Liver (tissue), 9 donors: ENCODE results near the gene HJURP. TPM values are rescaled to one million over a fixed set of nuclear protein-coding genes. Genes with fewer than 3 reads are reported as not detected.

Source experiments
- DNase-seq: peaks from one replicate; pipeline ENCODE4 v3.0.0-alpha.2; 2017; ENCODE audit warnings: low spot score
- H3K27ac ChIP-seq, 2 donors: one replicate each; pipeline ENCODE4 v1.7.0; 2013; ENCODE audit warnings: inconsistent platforms in 2 of 2, low read length in 2 of 2, control low read depth in 1 of 2, low read depth in 1 of 2, mild to moderate bottlenecking in 1 of 2
- H3K27me3 ChIP-seq, 4 donors: one replicate each; pipeline versions ENCODE4 v1.6.1 to v1.7.0; 2013; ENCODE audit warnings: low read length in 3 of 4, inconsistent platforms in 1 of 4, mild to moderate bottlenecking in 1 of 4, moderate library complexity in 1 of 4; ENCODE audit not compliant: control insufficient read depth in 4 of 4, insufficient read depth in 4 of 4
- H3K36me3 ChIP-seq, 4 donors: one replicate each; pipeline versions ENCODE4 v1.6.1 to v1.7.0; 2013; ENCODE audit warnings: low read length in 3 of 4, mild to moderate bottlenecking in 3 of 4, low read depth in 1 of 4, moderate library complexity in 1 of 4; ENCODE audit not compliant: control insufficient read depth in 4 of 4, insufficient read depth in 3 of 4
- H3K4me1 ChIP-seq, 4 donors: one replicate each; pipeline versions ENCODE4 v1.6.1 to v1.7.0; 2013; ENCODE audit warnings: low read length in 3 of 4, mild to moderate bottlenecking in 3 of 4, moderate library complexity in 1 of 4; ENCODE audit not compliant: control insufficient read depth in 4 of 4, insufficient read depth in 4 of 4
- H3K4me3 ChIP-seq, 3 donors: one replicate each; pipeline versions ENCODE4 v1.6.1 to v1.7.0; 2013; ENCODE audit warnings: low read length in 3 of 3, control low read depth in 1 of 3, low read depth in 1 of 3, mild to moderate bottlenecking in 1 of 3
- H3K9ac ChIP-seq, 2 donors: one replicate each; pipeline ENCODE4 v1.7.0; 2013; ENCODE audit warnings: low read length in 2 of 2, mild to moderate bottlenecking in 2 of 2, moderate library complexity in 2 of 2, control low read depth in 1 of 2, low read depth in 1 of 2
- H3K9me3 ChIP-seq, 4 donors: one replicate each; pipeline versions ENCODE4 v1.6.1 to v1.7.0; 2013; ENCODE audit warnings: low read length in 3 of 4; ENCODE audit not compliant: control insufficient read depth in 4 of 4
- ATF3 ChIP-seq: IDR thresholded peaks from 2 replicates; pipeline ENCODE4 v1.6.1; 2016; ENCODE audit warnings: antibody characterized with exemption
- EGR1 ChIP-seq, 2 donors: IDR thresholded peaks; 2 replicates each; pipeline ENCODE4 v1.6.1; 2016 to 2018; ENCODE audit warnings: antibody characterized with exemption in 2 of 2, low read depth in 2 of 2
- FOXA1 ChIP-seq: IDR thresholded peaks from 2 replicates; pipeline ENCODE4 v1.6.1; 2016; ENCODE audit warnings: antibody characterized with exemption
- FOXA2 ChIP-seq: IDR thresholded peaks from 2 replicates; pipeline ENCODE4 v1.6.1; 2016; ENCODE audit warnings: antibody characterized with exemption
- HNF4G ChIP-seq: IDR thresholded peaks from 2 replicates; pipeline ENCODE4 v1.6.1; 2016; ENCODE audit warnings: antibody characterized with exemption
- RAD21 ChIP-seq, 2 donors: IDR thresholded peaks; 2 replicates each; pipeline ENCODE4 v1.6.1; 2016; ENCODE audit warnings: antibody characterized with exemption in 2 of 2, mild to moderate bottlenecking in 2 of 2
- SP1 ChIP-seq: IDR thresholded peaks from 2 replicates; pipeline ENCODE4 v1.6.1; 2018; ENCODE audit warnings: antibody characterized with exemption, mild to moderate bottlenecking
- TAF1 ChIP-seq: conservative IDR thresholded peaks from 2 replicates; pipeline ENCODE4 v1.6.1; 2016; ENCODE audit warnings: antibody characterized with exemption, mild to moderate bottlenecking
- YY1 ChIP-seq: IDR thresholded peaks from 2 replicates; pipeline ENCODE4 v1.6.1; 2016; ENCODE audit warnings: antibody characterized with exemption, mild to moderate bottlenecking
- WGBS: extraction: QIAGEN DNeasy Blood & Tissue Kit; methylation state at CpG from one replicate; pipeline ENCODE4 v1.1.7; 2013; 5-methylcytosine and 5-hydroxymethylcytosine counted together
- polyA plus RNA-seq, 2 donors: library from polyadenylated mRNA; stranded (reverse) in 1 of 2; unstranded in 1 of 2; fragments of 200-250 nt in 1 of 2; fragments of >200 nt in 1 of 2; fragmentation: Nextera tagmentation in 1 of 2; extraction: Ambion mirVana in 1 of 2; gene quantifications; one replicate each; pipeline versions ENCODE4 v1.2.1 to v1.2.3, GENCODE V29; 2013 to 2015
- total RNA-seq, 2 donors: library from RNA; depleted of rRNA; stranded (reverse); fragments of >200 nt; gene quantifications; one replicate each; pipeline ENCODE4 v1.2.3, GENCODE V29; 2014
- TF ChIP-seq, protein P1 (sequence below): IDR thresholded peaks from 2 replicates; pipeline ENCODE4 v1.6.1; 2016; ENCODE audit warnings: antibody characterized with exemption, mild to moderate bottlenecking
- donor health status: healthy.
- donor health status: healthy.
- donor health status: healthy.
- donor health status: healthy.
- donor health status: healthy.

Gene HJURP
- total and polyA plus RNA-seq, 4 donors: 0.08 to 32.9 (median 1.4) TPM

- no peak for TF ChIP-seq ATF3
- TF ChIP-seq EGR1 (IDR thresholded peaks at IDR 0.05; ENCODE audit: low read depth in 2 of 2): no peak
- TF ChIP-seq FOXA1: no peak
- TF ChIP-seq RAD21 (IDR thresholded peaks at IDR 0.05): no peak
- no peak for TF ChIP-seq SP1
Measured at GRCh38 chr2:233791883-233792329, 62.4 kb downstream of the HJURP start (continued).

GRCh38 chr2:233791151-233791882 lies 63.0 kb downstream of the HJURP start:
- Histone ChIP-seq H3K27me3 (no peaks in the 10 kb centered on the region), H3K36me3 (no peaks in the 10 kb centered on the region), H3K9me3 (no peaks in the 10 kb centered on the region), H3K4me1 (no peaks in the 10 kb centered on the region), H3K4me3 (no peak overlapping the region), H3K27ac (no peak overlapping the region), H3K9ac (no peak overlapping the region)
- DNase-seq: no peak
- TF ChIP-seq, protein P1, sequence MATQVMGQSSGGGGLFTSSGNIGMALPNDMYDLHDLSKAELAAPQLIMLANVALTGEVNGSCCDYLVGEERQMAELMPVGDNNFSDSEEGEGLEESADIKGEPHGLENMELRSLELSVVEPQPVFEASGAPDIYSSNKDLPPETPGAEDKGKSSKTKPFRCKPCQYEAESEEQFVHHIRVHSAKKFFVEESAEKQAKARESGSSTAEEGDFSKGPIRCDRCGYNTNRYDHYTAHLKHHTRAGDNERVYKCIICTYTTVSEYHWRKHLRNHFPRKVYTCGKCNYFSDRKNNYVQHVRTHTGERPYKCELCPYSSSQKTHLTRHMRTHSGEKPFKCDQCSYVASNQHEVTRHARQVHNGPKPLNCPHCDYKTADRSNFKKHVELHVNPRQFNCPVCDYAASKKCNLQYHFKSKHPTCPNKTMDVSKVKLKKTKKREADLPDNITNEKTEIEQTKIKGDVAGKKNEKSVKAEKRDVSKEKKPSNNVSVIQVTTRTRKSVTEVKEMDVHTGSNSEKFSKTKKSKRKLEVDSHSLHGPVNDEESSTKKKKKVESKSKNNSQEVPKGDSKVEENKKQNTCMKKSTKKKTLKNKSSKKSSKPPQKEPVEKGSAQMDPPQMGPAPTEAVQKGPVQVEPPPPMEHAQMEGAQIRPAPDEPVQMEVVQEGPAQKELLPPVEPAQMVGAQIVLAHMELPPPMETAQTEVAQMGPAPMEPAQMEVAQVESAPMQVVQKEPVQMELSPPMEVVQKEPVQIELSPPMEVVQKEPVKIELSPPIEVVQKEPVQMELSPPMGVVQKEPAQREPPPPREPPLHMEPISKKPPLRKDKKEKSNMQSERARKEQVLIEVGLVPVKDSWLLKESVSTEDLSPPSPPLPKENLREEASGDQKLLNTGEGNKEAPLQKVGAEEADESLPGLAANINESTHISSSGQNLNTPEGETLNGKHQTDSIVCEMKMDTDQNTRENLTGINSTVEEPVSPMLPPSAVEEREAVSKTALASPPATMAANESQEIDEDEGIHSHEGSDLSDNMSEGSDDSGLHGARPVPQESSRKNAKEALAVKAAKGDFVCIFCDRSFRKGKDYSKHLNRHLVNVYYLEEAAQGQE: no peak
- TF ChIP-seq EGR1 (IDR thresholded peaks at IDR 0.05; ENCODE audit: low read depth in 2 of 2): no peak
- WGBS: 91% methylated on average over 18 of the region's 18 CpGs

DNA sequence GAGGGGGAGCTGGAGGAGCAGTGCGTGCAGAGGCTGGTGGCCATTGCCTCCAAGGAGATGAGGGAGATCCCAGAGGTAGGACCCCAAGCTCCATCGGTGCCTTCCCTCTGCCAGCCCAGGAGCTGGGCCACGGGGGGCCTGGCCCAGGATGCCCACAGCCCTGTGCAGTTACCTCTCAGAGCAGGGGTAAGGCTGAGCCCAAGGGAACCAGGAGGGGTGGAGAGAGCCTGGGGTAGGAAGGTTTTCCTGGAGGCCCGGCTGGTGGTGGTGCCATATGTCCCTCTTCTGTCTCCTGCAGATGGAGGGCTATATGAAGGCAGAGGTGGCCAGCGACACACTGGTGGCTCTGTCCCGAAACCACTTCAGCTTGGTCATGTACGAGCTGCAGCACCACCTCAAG lies 64.8 kb downstream of the HJURP start:
- Histone ChIP-seq H3K4me1 (no peaks in the 10 kb centered on the region), H3K27me3 (no peaks in the 10 kb centered on the region), H3K36me3 (no peaks in the 10 kb centered on the region), H3K27ac (no peak overlapping the region), H3K9me3 (no peaks in the 10 kb centered on the region), H3K9ac (no peak overlapping the region), H3K4me3 (no peak overlapping the region)
- WGBS: 96% methylated on average over 7 of the region's 7 CpGs
- TF ChIP-seq HNF4G (no peak), TAF1 (no peak), FOXA2 (no peak), YY1 (no peak), RAD21 (IDR thresholded peaks at IDR 0.05) (no peak)
- DNase-seq: no peak

Other genes with a start within 250 kb of the HJURP start
- under 1 TPM in 1 of 2 donors, not detected in 1; 0.17 TPM for gene UGT1A8, start 236.9 kb downstream of the HJURP start, total RNA-seq
- gene UGT1A8, start 236.9 kb downstream of the HJURP start, polyA plus RNA-seq: under 1 TPM; 0.48 to 0.51 TPM
- under 1 TPM in 1 of 2 donors, not detected in 1; 0.08 TPM for gene UGT1A10, start 218.1 kb downstream of the HJURP start, total RNA-seq
- gene UGT1A10, start 218.1 kb downstream of the HJURP start, polyA plus RNA-seq: under 1 TPM in 1 of 2 donors, not detected in 1; 0.08 TPM
- gene UGT1A9, start 182.6 kb downstream of the HJURP start, total RNA-seq: 10 to 100 TPM in 1 of 2 donors, not detected in 1; 14.3 TPM
- gene UGT1A9, start 182.6 kb downstream of the HJURP start, polyA plus RNA-seq: 10 to 100 TPM; 23.8 to 62.3 TPM
- 1 to 10 TPM in 1 of 2 donors, not detected in 1; 2.2 TPM for gene UGT1A7, start 172.6 kb downstream of the HJURP start, total RNA-seq
- gene UGT1A7, start 172.6 kb downstream of the HJURP start, polyA plus RNA-seq: under 1 TPM; 0.02 to 0.38 TPM
- gene UGT1A6, start 161.6 kb downstream of the HJURP start, total RNA-seq: 10 to 100 TPM in 1 of 2 donors, not detected in 1; 46.5 TPM
- gene UGT1A6, start 161.6 kb downstream of the HJURP start, polyA plus RNA-seq: 100 to 1,000 TPM in 1 of 2 donors, 10 to 100 TPM in 1; 33.4 to 103 TPM
- 1 to 10 TPM in 1 of 2 donors, not detected in 1; 1.6 TPM for gene UGT1A5, start 141.6 kb downstream of the HJURP start, total RNA-seq
- gene UGT1A5, start 141.6 kb downstream of the HJURP start, polyA plus RNA-seq: 1 to 10 TPM in 1 of 2 donors, under 1 TPM in 1; 0.14 to 1.8 TPM
- 100 to 1,000 TPM in 1 of 2 donors, not detected in 1; 136 TPM for gene UGT1A4, start 135.8 kb downstream of the HJURP start, total RNA-seq
- 100 to 1,000 TPM; 103 to 446 TPM for gene UGT1A4, start 135.8 kb downstream of the HJURP start, polyA plus RNA-seq
- 10 to 100 TPM in 1 of 2 donors, not detected in 1; 18.2 TPM for gene UGT1A3, start 125.5 kb downstream of the HJURP start, total RNA-seq
- 10 to 100 TPM in 1 of 2 donors, 1 to 10 TPM in 1; 7.0 to 61.6 TPM for gene UGT1A3, start 125.5 kb downstream of the HJURP start, polyA plus RNA-seq
- gene UGT1A1, start 94.3 kb downstream of the HJURP start, total RNA-seq: 100 to 1,000 TPM in 1 of 2 donors, not detected in 1; 145 TPM
- gene UGT1A1, start 94.3 kb downstream of the HJURP start, polyA plus RNA-seq: 100 to 1,000 TPM; 288 to 386 TPM
- under 1 TPM in 1 of 2 donors, not detected in 1; 0.08 TPM for gene MROH2A, start 76.2 kb downstream of the HJURP start, total RNA-seq
- gene MROH2A, start 76.2 kb downstream of the HJURP start, polyA plus RNA-seq: under 1 TPM; 0.09 to 0.28 TPM
- gene TRPM8, start 62.8 kb upstream of the HJURP start, total RNA-seq: 10 to 100 TPM in 1 of 2 donors, 1 to 10 TPM in 1; 1.1 to 79.2 TPM
- gene TRPM8, start 62.8 kb upstream of the HJURP start, polyA plus RNA-seq: 10 to 100 TPM; 19.8 to 46.5 TPM
- gene SPP2, start 196.2 kb upstream of the HJURP start, total RNA-seq: 100 to 1,000 TPM in 1 of 2 donors, 10 to 100 TPM in 1; 76.7 to 208 TPM
- 100 to 1,000 TPM in 1 of 2 donors, 10 to 100 TPM in 1; 86.8 to 584 TPM for gene SPP2, start 196.2 kb upstream of the HJURP start, polyA plus RNA-seq